ENCODE results near the gene TAP2. TPM values are rescaled to one million over a fixed set of nuclear protein-coding genes. Genes with fewer than 3 reads are reported as not detected.

Gene TAP2
- total RNA-seq, 2 experiments from 2014 or later = 96.4 to 108 TPM

- H3K9me2 ChIP-seq (ENCODE audit: insufficient read depth, low read length) = no peaks in the 10 kb centered on the region
- peaks cover 24% of the 10 kb centered on the region for H3K4me1 ChIP-seq (ENCODE audit: insufficient read depth, low read length, poor library complexity, severe bottlenecking)
- peaks cover 23% of the 10 kb centered on the region; the same call in 1 of the 2 replicates for H3K9me3 ChIP-seq (ENCODE audit: low read length)
- H3K4me3 ChIP-seq (ENCODE audit: low read depth, low read length, poor library complexity, severe bottlenecking) = no peak overlapping the region
- no peaks in the 10 kb centered on the region for H4K20me1 ChIP-seq (ENCODE audit: insufficient read depth, low read length)
- ChIA-PET POLR2A (interaction anchor here (0.6 to 1.4 kb wide), 7 partner anchors 11 to 531 kb away, joined by 3 to 8 read pairs (median 3); partner anchors contain the start of gene TAP2), CTCF (ENCODE audit: unreplicated experiment) (interaction anchor here (0.5 kb wide), 1 partner anchor 21 kb away, joined by 3 read pairs; no protein-coding TSS in a partner anchor)
- H3K79me2 ChIP-seq (ENCODE audit: insufficient read depth, low read depth, low read length) = no peaks in the 10 kb centered on the region
- no peak overlapping the region for H2AFZ ChIP-seq (ENCODE audit: low read length)
- DNase-seq (ENCODE audit: low spot score) = no peak
- H3K4me2 ChIP-seq (ENCODE audit: low read length) = no peak overlapping the region
- intact Hi-C loops (cut with micrococcal nuclease; ENCODE audit: unreplicated experiment) = loop anchor here (5.0 kb wide), 1 partner anchor 552 kb away; no protein-coding TSS in a partner anchor
- no peak overlapping the region for H3K27ac ChIP-seq (ENCODE audit: low read depth, low read length, poor library complexity, severe bottlenecking)
- peaks cover 12% of the 10 kb centered on the region; the same call in 1 of the 2 replicates for H3K36me3 ChIP-seq (ENCODE audit: insufficient read depth, low read length)
- no TSS peak for BruUV-seq (replicated peaks)
- TF ChIP-seq EZH2phosphoT487 (IDR thresholded peaks at IDR 0.05; ENCODE audit: borderline replicate concordance, low read depth, low read length) (no peak), CTCF (conservative IDR thresholded peaks at IDR 0.05; ENCODE audit: low read length) (no peak)
Observed at GRCh38 chr6:32799740-32800139, 38.8 kb downstream of the TAP2 start.

GRCh38 chr6:32799168-32799567 is 39.4 kb downstream of the TAP2 start:
- H3K27ac ChIP-seq (ENCODE audit: low read depth, low read length, poor library complexity, severe bottlenecking) = no peak overlapping the region
- intact Hi-C loops (cut with micrococcal nuclease; ENCODE audit: unreplicated experiment) = loop anchor here (5.0 kb wide), 1 partner anchor 552 kb away; no protein-coding TSS in a partner anchor
- H3K9me2 ChIP-seq (ENCODE audit: insufficient read depth, low read length) = no peaks in the 10 kb centered on the region
- H3K4me2 ChIP-seq (ENCODE audit: low read length) = no peak overlapping the region
- no peak overlapping the region for H2AFZ ChIP-seq (ENCODE audit: low read length)
- peaks cover 23% of the 10 kb centered on the region; the same call in 1 of the 2 replicates for H3K9me3 ChIP-seq (ENCODE audit: low read length)
- H4K20me1 ChIP-seq (ENCODE audit: insufficient read depth, low read length) = no peaks in the 10 kb centered on the region
- ChIA-PET POLR2A (interaction anchor here (0.6 to 1.4 kb wide), 6 partner anchors 10 to 531 kb away, joined by 3 to 8 read pairs (median 3); partner anchors contain the start of gene TAP2), CTCF (ENCODE audit: unreplicated experiment) (no interaction called here)
- H3K36me3 ChIP-seq (ENCODE audit: insufficient read depth, low read length) = peaks cover 12% of the 10 kb centered on the region; the same call in 1 of the 2 replicates
- BruUV-seq (replicated peaks) = no TSS peak
- TF ChIP-seq EZH2phosphoT487 (IDR thresholded peaks at IDR 0.05; ENCODE audit: borderline replicate concordance, low read depth, low read length) = no peak
- no peak for TF ChIP-seq CTCF (conservative IDR thresholded peaks at IDR 0.05; ENCODE audit: low read length)
- no peaks in the 10 kb centered on the region for H3K79me2 ChIP-seq (ENCODE audit: insufficient read depth, low read depth, low read length)
- no peak overlapping the region for H3K4me3 ChIP-seq (ENCODE audit: low read depth, low read length, poor library complexity, severe bottlenecking)
- H3K4me1 ChIP-seq (ENCODE audit: insufficient read depth, low read length, poor library complexity, severe bottlenecking) = peaks cover 30% of the 10 kb centered on the region
- peak; percentile 56 for DNase-seq (ENCODE audit: low spot score)
